Measurements from ENCODE around the gene SNED1. TPM values are rescaled to one million over a fixed set of nuclear protein-coding genes. Genes with fewer than 3 reads are reported as not detected.

Gene SNED1
- polyA plus RNA-seq, 3 donors: 0.02 to 3.4 (median 0.12) TPM

DNA sequence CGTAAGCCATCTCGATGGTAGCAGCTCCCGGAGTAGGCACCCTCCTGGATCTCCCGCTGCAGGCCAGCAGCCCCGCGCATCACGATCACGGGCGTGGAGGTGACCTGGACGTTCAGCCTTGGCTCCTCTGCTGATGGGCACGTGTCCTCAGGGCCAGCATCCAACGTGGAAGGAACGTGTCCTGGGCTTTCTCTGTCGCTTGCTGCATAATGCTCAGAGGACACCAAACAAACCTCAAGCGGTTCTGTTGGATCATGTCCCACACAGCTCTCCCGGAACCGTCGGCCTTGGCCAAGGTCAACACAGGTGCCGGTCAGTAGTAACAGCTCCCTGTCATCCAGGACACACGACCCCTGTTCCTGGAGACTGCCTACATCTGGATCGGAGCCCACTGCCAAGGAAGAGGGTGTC is 127.8 kb downstream of the SNED1 start:
- H3K27ac Mint-ChIP-seq: no peak overlapping the region
- no peak for DNase-seq
- Histone ChIP-seq H3K27ac (ENCODE audit: low read depth in 1 of 2, low read length in 2 of 2) (no peak overlapping the region), H4K20me1 (ENCODE audit: insufficient read depth, low read length) (no peaks in the 10 kb centered on the region), H3K9ac (ENCODE audit: insufficient read depth, low read length, poor library complexity, severe bottlenecking) (no peak overlapping the region), H3K9me3 (replicated peaks in 1 of 2; ENCODE audit: control insufficient read depth in 1 of 2, insufficient read depth in 1 of 2, low read length in 2 of 2) (no peaks in the 10 kb centered on the region), H3K4me1 (ENCODE audit: control insufficient read depth in 1 of 2, insufficient read depth in 2 of 2, low read length in 2 of 2) (no peaks in the 10 kb centered on the region), H2AFZ (ENCODE audit: insufficient read depth, low read depth, low read length, poor library complexity, severe bottlenecking) (no peak overlapping the region), H3K4me3 (replicated peaks in 1 of 3; ENCODE audit: low read depth in 2 of 3, low read length in 3 of 3) (no peak overlapping the region), H3K4me2 (replicated peaks; ENCODE audit: extremely low read depth, low read length, poor library complexity, severe bottlenecking) (no peak overlapping the region), H3K36me3 (replicated peaks in 1 of 2; ENCODE audit: control insufficient read depth in 1 of 2, insufficient read depth in 2 of 2, low read length in 2 of 2) (peaks cover 6 to 14% of the 10 kb centered on the region in 2 donors), H3K27me3 (ENCODE audit: control insufficient read depth in 2 of 2, insufficient read depth in 2 of 2, low read length in 2 of 2) (no peaks in the 10 kb centered on the region), H3K79me2 (ENCODE audit: insufficient read depth, low read length) (no peaks in the 10 kb centered on the region)
- H3K27me3 Mint-ChIP-seq (ENCODE audit: low read depth in 3 of 3): peaks cover 0 to 1% (median 0%) of the 10 kb centered on the region in 3 donors
- intact Hi-C loops (cut with micrococcal nuclease): no loop called here
- H3K9me3 Mint-ChIP-seq: no peaks in the 10 kb centered on the region
- peaks cover 8% of the 10 kb centered on the region for H3K4me1 Mint-ChIP-seq
- TF ChIP-seq, protein P1, sequence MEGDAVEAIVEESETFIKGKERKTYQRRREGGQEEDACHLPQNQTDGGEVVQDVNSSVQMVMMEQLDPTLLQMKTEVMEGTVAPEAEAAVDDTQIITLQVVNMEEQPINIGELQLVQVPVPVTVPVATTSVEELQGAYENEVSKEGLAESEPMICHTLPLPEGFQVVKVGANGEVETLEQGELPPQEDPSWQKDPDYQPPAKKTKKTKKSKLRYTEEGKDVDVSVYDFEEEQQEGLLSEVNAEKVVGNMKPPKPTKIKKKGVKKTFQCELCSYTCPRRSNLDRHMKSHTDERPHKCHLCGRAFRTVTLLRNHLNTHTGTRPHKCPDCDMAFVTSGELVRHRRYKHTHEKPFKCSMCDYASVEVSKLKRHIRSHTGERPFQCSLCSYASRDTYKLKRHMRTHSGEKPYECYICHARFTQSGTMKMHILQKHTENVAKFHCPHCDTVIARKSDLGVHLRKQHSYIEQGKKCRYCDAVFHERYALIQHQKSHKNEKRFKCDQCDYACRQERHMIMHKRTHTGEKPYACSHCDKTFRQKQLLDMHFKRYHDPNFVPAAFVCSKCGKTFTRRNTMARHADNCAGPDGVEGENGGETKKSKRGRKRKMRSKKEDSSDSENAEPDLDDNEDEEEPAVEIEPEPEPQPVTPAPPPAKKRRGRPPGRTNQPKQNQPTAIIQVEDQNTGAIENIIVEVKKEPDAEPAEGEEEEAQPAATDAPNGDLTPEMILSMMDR (IDR thresholded peaks at IDR 0.05): no peak
- H3K36me3 Mint-ChIP-seq: peaks cover 21 to 36% of the 10 kb centered on the region in 2 donors
- 97% methylated on average over 21 of the region's 21 CpGs for WGBS (ENCODE audit: insufficient coverage)
- no peak overlapping the region for H3K4me3 Mint-ChIP-seq

DNA sequence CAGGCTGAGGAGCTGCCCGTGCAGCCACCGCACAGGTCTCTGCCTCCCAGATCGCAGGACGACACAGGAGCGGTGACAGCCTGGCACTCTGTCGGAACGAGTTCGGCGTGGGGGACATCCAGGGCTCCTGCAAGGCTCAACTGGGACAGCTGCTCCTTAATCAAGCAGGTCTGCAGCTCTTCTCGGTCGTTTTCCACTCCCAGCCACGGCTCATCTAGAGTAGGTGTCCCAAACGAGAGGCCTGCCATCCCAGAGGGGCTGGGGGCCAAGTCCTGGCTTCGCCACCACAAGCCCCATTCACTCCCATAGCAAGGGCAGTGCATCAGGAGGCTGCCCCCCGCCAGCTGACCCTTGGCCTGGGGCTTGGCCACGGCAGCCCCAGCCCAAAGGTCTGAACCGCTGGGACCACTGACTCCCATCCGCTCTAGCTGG is 128.4 kb downstream of the SNED1 start:
- no peak overlapping the region for H3K27ac ChIP-seq (ENCODE audit: low read depth in 1 of 2, low read length in 2 of 2)
- H3K27me3 Mint-ChIP-seq (ENCODE audit: low read depth in 3 of 3): peaks cover 0 to 1% (median 0%) of the 10 kb centered on the region in 3 donors
- DNase-seq: no peak
- no peaks in the 10 kb centered on the region for H3K9me3 Mint-ChIP-seq
- H3K4me1 Mint-ChIP-seq: peaks cover 8% of the 10 kb centered on the region
- no peaks in the 10 kb centered on the region for H3K9me3 ChIP-seq (replicated peaks in 1 of 2; ENCODE audit: control insufficient read depth in 1 of 2, insufficient read depth in 1 of 2, low read length in 2 of 2)
- TF ChIP-seq, protein P1 (IDR thresholded peaks at IDR 0.05): no peak
- H3K4me1 ChIP-seq (ENCODE audit: control insufficient read depth in 1 of 2, insufficient read depth in 2 of 2, low read length in 2 of 2): no peaks in the 10 kb centered on the region
- no peak overlapping the region for H3K9ac ChIP-seq (ENCODE audit: insufficient read depth, low read length, poor library complexity, severe bottlenecking)
- intact Hi-C loops (cut with micrococcal nuclease): no loop called here
- H3K4me3 ChIP-seq (replicated peaks in 1 of 3; ENCODE audit: low read depth in 2 of 3, low read length in 3 of 3): no peak overlapping the region
- H3K27ac Mint-ChIP-seq: no peak overlapping the region
- 96% methylated on average over 17 of the region's 18 CpGs for WGBS (ENCODE audit: insufficient coverage)
- no peak overlapping the region for H3K4me2 ChIP-seq (replicated peaks; ENCODE audit: extremely low read depth, low read length, poor library complexity, severe bottlenecking)
- no peak overlapping the region for H2AFZ ChIP-seq (ENCODE audit: insufficient read depth, low read depth, low read length, poor library complexity, severe bottlenecking)
- no peaks in the 10 kb centered on the region for H3K27me3 ChIP-seq (ENCODE audit: control insufficient read depth in 2 of 2, insufficient read depth in 2 of 2, low read length in 2 of 2)
- H3K36me3 ChIP-seq (replicated peaks in 1 of 2; ENCODE audit: control insufficient read depth in 1 of 2, insufficient read depth in 2 of 2, low read length in 2 of 2): peaks cover 6 to 14% of the 10 kb centered on the region in 2 donors
- H3K79me2 ChIP-seq (ENCODE audit: insufficient read depth, low read length): no peaks in the 10 kb centered on the region
- no peak overlapping the region for H3K4me3 Mint-ChIP-seq
- H3K36me3 Mint-ChIP-seq: peaks cover 16 to 35% of the 10 kb centered on the region in 2 donors
- H4K20me1 ChIP-seq (ENCODE audit: insufficient read depth, low read length): no peaks in the 10 kb centered on the region

All from CD14-positive monocyte (primary cell).